SIG-M5 treated with dmso at 0.1 percent for 504 hours (cell line): Measurements from ENCODE around the gene SPART.
"Not testable (repeated sequence)": the region's sequence is repeated elsewhere in the genome, so short reads cannot be mapped to it uniquely, and the experiment has no call there.

ENCODE experiments used
- DNase-seq: peaks from one replicate; lab custom pipeline; 2025; ENCODE audit not compliant: unreplicated experiment; lab: John Stamatoyannopoulos, UW

Gene SPART

DNA sequence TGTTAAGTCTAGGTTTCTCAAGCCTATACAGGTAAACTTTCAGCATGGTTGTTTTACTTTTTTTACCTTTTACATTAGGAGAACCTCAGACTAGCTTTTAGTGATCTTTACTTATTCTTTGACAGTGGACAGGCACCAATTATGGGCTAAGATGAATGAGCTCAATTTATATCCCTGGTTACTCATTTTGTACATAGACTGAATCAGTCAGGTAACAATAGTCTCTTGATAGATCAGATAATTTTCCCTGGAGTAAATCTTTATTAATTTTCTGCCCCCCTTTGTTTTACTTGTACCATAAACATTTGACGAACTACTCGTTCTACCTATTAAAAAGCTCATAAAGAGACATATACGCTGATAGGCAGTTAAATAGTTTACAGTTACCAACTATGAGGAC lies 22.8 kb downstream of the SPART start:
- no peak for DNase-seq

DNA sequence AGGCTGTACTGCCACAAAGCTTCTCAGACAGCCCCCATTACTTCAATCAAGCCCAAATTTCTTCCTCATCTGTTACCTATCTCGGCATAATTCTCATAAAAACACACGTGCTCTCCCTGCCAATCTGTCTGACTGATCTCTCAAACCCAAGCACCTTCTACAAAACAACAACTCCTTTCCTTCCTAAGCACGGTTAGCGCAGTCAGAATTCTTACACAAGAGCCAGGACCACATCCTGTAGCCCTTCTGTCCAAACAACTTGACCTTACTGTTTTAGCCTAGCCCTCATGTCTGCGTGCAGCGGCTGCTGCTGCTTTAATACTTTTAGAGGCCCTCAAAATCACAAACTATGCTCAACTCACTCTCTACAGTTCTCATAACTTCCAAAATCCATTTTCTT lies 26.4 kb downstream of the SPART start:
- DNase-seq: not testable (repeated sequence)

DNA sequence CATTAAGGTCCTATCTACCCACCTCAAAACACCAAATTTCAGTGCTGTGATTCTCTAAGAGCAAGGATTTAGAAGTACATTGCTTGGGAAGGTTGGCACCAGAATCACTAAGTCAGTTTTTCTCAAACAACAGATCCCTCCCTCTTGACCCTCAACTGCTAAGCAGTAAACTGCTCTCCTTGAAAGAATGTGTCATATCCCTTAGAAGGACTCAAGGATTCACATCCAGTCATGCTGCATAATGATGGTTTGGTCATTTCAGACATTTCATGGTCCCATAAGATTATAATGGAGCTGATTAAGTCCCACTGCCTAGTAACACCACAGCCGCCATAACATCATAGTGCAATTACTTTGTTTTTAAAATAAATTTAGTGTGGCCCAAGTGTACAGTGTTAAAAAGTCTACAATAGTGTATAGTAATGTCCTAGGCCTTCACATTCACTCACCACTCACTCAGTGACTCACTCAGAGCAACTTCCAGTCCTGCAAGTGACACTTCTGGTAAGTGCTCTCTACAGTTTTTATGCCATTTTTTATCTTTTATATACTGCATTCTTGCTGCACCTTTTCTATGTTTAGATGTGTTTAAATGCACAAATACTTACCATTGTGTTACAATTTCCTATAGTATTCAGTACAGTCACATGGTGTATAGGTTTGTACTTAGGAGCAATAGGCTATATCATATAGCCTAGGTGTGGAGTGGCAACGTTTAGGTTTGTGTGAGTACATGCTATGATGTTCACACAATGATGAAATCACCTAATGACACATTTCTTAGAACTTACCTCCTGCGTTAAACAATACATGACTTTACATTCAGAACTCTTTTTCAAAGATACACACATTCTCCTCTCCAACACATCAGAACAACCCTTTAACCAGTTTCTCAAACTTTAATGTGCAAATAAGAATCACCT lies 32.9 kb downstream of the SPART start:
- no peak for DNase-seq

DNA sequence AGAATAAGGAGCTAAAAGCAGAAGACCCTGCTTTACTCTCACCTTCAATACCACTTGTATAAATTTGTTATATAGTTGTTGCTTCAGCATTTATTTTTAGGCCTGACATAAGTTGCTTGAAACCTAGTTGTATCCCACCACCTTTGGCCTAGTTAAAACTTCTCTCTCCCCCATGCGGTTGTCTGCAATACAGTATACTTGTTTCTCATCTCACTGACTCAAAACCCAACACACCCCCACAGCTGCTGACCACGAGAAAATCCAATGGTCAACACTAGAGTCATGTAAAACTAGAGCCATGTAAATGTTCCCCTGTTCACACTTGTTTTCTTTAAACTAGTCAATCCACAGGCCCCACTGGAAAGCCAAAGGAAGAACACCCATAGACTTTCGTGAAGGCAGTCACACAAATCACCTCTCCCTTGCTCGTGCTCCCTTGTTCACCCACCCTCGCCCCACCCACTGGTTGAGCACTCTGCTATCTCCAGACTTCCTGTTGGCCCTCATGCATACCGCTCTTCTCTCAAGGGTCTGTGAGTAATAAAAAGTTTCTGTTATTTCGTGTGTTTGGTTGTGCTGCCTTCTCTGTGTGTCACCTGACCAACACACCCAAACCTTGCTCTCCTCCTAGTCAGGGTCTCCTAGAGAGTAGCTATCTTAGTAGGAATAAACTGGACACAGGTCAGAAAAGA lies 35.6 kb downstream of the SPART start:
- DNase-seq: no peak

DNA sequence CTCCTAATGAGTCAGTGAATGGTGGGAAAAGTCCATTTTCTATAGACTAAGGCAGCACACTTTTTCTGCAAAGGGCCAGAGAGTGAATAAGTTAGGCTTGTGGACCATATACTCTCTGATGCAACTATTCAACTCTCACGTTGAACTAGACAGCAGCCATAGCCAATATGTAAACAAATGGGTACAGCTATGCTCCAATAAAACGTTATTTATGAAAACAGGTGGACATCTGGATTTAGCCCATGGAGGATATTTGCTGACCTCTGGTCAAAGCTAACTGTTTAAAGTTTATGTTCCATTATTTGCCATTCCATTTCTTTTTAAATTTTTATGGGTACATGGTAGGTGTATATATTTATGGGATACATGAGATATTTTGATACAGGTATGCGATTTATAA lies 43.9 kb downstream of the SPART start:
- no peak for DNase-seq

DNA sequence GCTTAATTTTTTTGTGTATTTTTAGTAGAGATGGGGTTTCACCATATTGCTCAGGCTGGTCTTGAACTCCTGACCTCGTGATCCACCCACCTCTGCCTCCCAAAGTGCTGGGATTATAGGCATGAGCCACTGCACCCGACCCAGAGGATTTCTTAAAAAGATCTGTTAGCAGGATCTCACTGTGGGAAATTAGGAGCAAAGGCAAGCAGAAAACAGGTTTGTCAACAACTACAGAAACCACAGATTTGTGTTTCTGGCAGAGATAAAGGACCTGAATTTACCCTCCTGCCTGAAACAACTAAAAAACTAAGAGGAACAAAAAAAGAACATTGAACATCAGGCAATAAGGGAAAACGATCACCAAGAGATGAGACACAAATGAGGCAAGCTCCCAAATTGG lies 46.7 kb downstream of the SPART start:
- not testable (repeated sequence) for DNase-seq

DNA sequence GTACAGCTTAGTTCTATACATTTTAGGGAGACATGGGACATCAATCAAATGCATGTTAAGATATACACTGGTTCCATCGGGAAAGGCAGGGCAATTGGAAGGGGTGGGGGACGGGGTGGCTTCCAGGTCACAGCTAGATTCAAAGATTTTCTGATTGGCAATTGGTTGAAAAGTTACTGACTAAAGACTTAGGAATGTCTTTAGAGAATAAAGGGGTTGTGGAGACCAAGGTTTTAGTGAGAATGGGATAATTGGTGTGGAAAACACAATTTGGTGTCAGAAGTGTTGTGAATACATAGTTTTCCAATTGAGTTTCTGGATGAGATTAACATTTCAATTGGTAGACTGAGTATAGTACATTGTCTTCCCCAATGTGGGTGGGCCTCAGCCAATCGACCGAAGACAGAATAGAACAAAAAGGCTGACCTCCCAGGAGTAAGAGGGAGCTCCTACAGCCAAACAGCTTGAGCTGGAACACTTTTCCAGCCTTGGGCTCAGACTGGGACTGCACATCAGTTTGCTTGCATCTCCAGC lies 47.6 kb downstream of the SPART start:
- no peak for DNase-seq

DNA sequence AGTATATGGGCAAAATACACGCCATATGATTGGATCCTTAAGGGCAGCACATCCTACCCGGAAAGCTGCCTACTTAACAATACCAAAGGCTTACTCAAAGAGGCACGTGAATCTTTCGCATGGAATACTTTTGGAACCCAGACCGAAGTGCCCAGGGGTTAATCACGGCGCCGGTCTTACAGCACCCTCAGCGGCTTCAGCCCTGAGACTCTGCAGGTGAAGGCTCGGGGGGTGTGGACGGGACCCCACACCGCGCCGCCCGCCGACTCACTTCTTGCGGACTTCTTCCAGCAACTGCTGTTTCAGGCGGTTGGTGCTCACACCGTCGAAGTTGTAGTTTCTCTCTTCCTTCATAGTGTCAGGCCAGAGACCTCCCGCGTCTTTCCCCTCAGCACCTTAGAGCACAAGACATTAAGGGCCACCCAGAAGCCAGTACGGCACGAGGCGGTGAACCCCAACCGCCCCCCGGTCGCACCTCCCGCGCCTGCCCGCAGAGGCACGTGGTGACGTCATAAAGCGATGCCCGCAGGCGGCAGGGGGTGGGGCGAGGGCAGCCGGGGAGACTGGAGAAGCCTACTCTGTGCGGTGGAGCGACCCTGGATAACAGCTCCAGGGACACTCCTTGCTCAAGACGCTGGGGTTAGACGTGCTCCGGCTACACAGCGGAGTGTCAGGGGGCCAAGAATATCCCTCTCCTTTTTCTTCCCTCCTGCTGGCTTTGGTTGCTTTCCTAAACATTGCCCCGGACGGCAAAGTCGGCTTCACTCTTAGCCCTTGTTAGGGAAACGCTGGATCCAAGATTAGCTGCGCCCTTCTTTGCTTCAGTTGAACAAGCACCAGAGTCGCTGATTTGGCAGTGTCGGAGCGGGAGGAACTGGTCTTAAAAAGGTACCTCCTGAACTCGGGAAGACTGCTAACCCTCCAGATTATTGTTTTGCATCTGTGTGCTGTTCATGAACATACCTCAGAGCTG lies 48.5 kb downstream of the SPART start, which contains the start of gene CCDC169:
CCDC169 (minus strand) TSS at position 449 of the 973 bp plus-strand sequence; CDS start at position 354, 95 bp downstream.
- DNase-seq: peak; percentile 74

DNA sequence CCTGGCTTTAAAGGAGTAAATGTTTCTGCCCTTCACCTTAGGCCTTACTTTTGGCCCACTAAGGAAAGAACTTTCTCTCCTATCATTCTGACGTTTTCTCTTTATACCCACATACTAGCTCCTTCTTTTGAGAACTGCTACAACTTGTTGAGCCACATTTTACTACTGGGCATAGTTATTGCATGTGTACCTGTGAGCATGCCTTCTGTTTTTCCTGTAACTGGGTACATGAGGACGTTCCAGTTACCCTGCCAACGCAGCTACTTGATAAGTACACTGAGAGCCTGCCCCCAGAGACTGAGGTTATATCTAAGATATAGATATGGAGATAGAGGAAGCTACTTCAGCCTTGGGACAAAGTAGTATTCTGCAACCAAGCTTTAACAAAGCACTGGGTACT lies 52.1 kb downstream of the SPART start:
- DNase-seq: no peak

DNA sequence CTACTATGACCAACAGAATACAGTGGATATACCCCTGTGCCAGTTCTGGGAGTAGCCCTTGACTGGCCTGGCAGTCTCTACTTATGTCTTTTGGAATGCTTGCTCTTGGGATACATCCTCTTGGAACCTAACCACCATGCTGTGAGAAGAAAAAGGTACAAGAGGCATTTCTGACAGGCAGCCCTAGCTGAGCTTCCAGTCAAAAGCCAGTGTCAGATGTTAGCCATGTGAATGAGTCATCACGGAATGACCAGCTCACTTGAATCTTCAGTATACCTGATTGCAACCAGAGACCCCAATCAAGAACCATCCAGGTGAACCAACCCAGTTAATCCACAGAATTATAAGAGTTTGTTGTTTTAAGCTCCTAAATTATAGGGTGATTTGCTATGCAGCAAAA lies 52.7 kb downstream of the SPART start:
- DNase-seq: no peak

DNA sequence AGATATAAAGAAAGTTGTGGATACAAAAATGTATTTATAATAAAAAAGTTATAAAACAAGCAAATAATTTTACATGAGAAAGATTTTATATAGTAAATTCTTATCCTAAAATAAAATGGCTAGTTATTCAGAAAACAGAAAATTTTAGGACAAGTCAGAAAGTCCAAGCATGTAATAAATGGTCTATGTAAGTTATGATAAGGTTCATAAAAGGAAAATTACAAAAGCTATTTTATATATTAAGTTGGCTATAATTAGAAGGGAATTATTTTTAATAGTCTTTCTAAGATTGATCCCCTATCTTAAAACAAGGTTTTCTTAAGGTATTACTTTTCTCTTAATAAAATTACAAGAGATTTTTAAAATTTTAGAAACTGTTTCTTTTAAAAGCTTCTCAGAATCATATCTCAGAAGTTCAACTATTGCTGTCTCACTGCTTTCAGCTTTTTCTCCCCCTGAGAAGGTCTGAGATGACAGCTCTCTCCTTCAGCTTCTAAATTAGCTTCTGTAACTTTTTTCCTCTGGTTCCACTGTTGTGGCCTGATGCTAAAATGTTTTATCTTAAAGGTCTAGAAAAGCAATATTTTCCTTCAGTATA lies 57.3 kb downstream of the SPART start:
- no peak for DNase-seq

DNA sequence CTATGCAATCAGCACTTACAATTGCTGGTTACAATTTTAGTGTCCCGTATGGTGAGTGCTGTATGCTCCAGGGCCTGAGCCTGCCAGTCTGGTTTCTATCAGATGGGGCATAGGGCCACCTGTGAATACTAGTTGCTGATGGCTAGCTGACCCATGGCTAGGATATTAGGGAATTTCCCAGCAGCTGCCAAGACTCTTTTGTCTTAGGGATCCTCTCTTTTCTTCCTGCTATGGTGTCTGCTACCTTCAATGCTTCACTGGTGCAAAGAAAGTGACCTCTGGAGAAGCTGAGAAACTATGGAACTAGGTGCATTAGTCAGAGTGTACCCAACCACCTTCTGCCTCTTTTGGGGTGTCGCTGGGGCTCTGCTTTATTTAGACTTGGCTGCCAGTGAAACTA lies 60.2 kb downstream of the SPART start:
- DNase-seq: no peak

DNA sequence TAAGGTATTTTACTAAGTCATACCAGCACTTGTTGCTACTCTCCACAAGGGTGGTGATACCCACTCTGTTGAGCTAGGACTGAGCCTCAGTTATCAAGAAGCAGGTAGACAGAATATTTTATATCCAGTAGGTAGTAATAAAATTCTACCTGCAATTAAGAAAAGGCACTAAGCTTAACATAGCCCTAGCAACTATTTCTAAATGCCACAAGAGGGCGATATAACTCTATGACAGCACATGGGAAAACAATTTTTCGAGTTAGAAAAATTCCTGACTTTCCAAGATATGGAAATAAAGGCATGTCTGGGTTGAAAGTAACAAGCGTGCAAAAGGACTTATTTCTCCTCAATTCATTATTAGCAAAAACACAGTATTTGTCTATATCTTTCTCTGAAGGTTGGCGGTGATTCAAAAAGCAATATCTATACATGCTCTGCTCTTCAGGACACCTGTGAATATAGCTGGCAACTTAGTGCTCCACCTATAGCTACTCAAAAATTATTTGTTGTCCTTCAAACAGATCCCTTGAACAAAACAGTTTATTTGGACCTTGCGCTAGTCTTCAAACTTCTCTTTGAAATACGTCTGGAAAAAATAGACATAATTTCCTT lies 63.3 kb downstream of the SPART start:
- peak; percentile 25 for DNase-seq

DNA sequence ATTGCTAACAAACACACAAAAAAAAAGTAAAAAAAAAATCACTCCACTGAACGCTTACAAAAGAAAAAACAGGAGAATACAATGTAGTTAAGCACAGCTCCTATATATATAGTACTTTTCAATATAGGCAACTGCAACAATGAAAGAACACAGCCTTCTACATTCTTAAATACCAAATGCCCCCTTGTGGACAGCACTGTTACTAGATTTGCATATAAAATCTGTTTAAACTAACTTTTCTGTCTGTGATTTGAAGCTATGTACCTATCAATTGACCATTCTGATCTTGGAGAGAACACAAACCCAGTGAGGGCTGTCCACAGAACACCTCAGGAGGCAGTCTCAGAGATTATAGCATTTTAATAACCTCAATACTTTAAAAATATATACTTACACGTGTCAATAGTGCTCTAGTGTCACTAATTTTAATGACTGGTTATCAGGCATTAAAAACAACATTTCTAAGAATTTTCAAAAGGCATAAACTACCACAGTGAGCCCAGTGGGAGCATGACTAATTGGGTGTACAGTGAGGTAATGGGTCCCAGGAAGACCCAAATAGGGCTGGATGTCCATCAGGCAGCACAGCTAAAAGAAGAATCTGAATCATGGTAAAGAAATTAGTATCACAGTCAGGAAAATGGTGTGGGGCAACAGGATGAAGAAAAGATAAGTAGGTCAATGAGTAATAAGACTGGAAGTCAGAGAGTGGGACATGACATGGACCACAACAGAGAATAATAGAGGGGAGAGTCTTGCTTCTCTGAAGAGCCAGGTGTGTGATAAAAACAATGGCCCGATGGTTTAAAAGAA lies 70.8 kb downstream of the SPART start:
- peak; percentile 59 for DNase-seq

DNA sequence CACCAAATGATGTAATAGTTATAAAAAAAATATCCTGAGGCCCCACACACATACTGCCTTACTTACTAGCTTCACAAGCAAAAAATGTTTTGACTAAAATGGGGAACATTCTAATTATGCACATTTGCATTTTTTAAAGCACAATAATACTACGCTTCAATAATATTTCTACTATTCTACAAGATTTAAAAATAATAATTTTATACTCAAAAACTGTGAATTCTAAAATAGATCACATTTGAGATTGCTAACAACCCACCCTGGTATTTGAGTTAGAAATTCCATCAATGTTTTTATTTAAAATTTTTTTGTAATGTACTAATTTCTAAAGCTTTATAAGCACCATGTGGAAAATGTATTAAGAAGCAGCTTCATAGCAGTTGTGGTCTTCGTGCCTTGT lies 72.8 kb downstream of the SPART start:
- DNase-seq: no peak

DNA sequence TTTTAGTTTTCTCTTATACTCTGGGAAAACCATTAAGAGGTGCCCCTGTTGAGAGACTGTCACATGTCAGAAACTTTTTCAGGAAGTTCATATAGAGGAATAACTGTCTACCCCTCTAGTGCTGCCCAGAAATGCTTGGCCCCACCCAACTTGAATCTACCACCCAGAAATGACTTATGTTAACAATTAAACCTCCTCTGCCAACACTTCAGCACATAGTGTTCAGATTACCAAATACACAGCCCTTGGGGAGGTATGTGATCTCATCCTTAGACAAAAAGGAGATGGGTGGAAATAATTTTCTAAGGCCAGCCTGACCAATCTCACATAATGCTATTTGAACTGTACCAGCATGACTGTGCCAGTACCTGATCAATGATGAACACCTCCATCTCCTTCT lies 84.2 kb downstream of the SPART start:
- DNase-seq: no peak

DNA sequence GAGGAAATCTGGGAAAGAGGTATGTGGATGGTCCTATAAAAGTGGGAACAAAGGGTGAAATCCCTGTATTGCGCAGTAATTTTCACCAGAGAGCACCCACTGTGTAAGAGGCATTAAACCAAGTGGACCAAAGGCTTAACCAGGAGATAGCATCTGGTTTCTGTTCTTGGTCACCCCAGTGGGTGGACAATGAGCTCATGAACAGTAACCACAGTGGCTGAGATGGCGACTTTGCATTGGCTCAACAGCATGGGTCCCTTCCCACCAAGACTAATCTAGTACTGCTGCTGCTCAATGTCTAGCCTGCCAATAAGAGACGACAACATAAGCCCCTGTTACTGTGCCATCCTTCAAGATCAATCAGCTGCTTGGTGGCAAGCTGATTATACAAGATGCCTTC lies 85.2 kb downstream of the SPART start:
- no peak for DNase-seq

DNA sequence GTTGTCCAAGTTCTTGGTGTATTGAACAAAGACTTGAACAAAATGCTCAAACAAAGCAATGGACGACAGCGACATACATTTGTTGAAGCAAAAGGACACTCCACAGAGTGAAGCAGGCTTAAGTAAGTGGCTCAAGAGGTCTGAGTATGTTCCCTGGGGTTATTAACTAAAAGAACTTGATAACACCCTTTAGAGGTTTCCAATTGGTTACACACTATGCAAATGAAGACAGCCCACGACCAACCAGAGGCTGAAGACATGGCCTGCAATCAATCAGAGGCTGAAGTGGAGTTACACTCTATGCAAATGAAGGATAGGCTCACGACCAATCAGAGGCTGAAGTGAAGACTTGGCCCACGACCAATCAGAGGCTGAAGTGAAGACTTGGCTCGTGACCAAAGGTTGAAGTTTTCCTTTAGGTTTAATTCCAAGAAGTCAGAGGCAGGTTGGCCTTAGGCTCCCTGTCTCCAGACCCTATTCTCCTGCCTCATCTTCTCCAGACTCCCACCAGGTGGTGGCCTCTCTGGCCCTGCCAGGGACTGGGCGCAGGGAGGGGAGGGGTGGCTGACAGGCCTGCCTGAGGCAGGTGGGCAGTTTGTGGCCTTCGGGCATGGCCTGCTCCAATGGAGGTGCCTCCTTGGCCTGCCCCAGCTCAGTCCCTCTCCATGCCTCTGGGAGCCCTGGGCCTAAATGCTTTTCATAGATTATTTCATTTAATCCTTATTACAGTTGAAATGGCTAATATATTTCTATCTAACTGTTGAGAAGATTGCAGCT lies 86.6 kb downstream of the SPART start:
- no peak for DNase-seq
